HepG2 (cell line): Measurements from ENCODE around the gene PRDM15. TPM values are rescaled to one million over a fixed set of nuclear protein-coding genes. Genes with fewer than 3 reads are reported as not detected.

Source experiments
- ATAC-seq: fragments of 200-7000 bp; cut with Tn5 transposase; 3 replicates; pipeline ENCODE4 v1.9.1; 2020; ENCODE audit warnings: mild to moderate bottlenecking, moderate library complexity
- BruUV-seq: library from RNA; stranded (reverse); fragments of 400-500 nt; replicated peaks from 2 replicates; lab custom pipeline; 2021; lab: Mats Ljungman, UMichigan
- CTCF ChIA-PET: fragments of 300-600 bp; formaldehyde crosslinking; extraction: SDS; loops from one replicate; lab custom pipeline; 2021; ENCODE audit warnings: low total read pairs, inconsistent platforms, low intra/inter-chr PET ratio; lab: Yijun Ruan, JAX
- POLR2A ChIA-PET: fragments of 350-600 bp; sonication (Branson Sonifier 250); formaldehyde crosslinking; loops from one replicate; lab custom pipeline; 2020; ENCODE audit warnings: antibody characterized with exemption, inconsistent platforms; lab: Yijun Ruan, JAX
- DNase-seq: peaks from one replicate; pipeline ENCODE4 v3.0.0-alpha.2; 2015; ENCODE audit warnings: low spot score
- FAIRE-seq: peaks from 3 replicates; lab custom pipeline; 2011; peaks lifted over from hg19 to GRCh38; lab: Jason Lieb, UNC
- H2AFZ ChIP-seq: one replicate; pipeline ENCODE4 v1.6.1; 2011; ENCODE audit warnings: low read length, inconsistent platforms
- H3K27ac ChIP-seq: fragments of 300-600 bp; 3 replicates; pipeline ENCODE4 v1.8.0; 2011; ENCODE audit warnings: mixed run types, mild to moderate bottlenecking, mixed read lengths, low read length, inconsistent platforms; ENCODE audit not compliant: insufficient read depth; ENCODE audit errors: extremely low read length
- H3K27me3 ChIP-seq, 2 experiments: fragments of 200-600 bp in 1 of 2; 2 replicates in 1 of 2; 3 replicates in 1 of 2; pipeline versions ENCODE4 v1.6.0 to v1.8.0; 2011; ENCODE audit warnings: low read length in 2 of 2, mild to moderate bottlenecking in 2 of 2, moderate library complexity in 2 of 2, inconsistent platforms in 1 of 2; ENCODE audit not compliant: insufficient read depth in 2 of 2, control insufficient read depth in 1 of 2
- H3K36me3 ChIP-seq, 2 experiments: fragments of 200-600 bp in 1 of 2; replicated peaks in 1 of 2; 2 replicates in 1 of 2; 3 replicates in 1 of 2; pipeline versions ENCODE4 v1.5.1 to v1.8.0; 2011; ENCODE audit warnings: low read length in 2 of 2, inconsistent platforms in 1 of 2; ENCODE audit not compliant: insufficient read depth in 2 of 2, control insufficient read depth in 1 of 2
- H3K4me1 ChIP-seq: 2 replicates; pipeline ENCODE4 v1.5.1; 2012; ENCODE audit warnings: low read length, inconsistent platforms; ENCODE audit not compliant: insufficient read depth
- H3K4me2 ChIP-seq: 2 replicates; pipeline ENCODE4 v1.6.0; 2011; ENCODE audit warnings: low read depth, low read length, inconsistent platforms
- H3K4me3 ChIP-seq, 3 experiments: fragments of 200-600 bp in 1 of 3; sonication (generic), shearing (Covaris generic) in 1 of 3; replicated peaks in 1 of 3; 2 replicates each; pipeline ENCODE4 v1.5.1; 2011 to 2016; ENCODE audit warnings: low read length in 3 of 3, inconsistent platforms in 2 of 3, low read depth in 2 of 3, mild to moderate bottlenecking in 2 of 3, control low read depth in 1 of 3, mixed read lengths in 1 of 3; ENCODE audit not compliant: insufficient read depth in 1 of 3
- H3K79me2 ChIP-seq: one replicate; pipeline ENCODE4 v1.6.1; 2011; ENCODE audit warnings: low read length, inconsistent platforms; ENCODE audit not compliant: insufficient read depth
- H3K9ac ChIP-seq: 2 replicates; pipeline ENCODE4 v1.6.0; 2011; ENCODE audit warnings: mild to moderate bottlenecking, low read depth, low read length, inconsistent platforms; ENCODE audit not compliant: insufficient read depth
- H3K9me3 ChIP-seq: 2 replicates; pipeline ENCODE4 v1.5.1; 2012; ENCODE audit warnings: mild to moderate bottlenecking, low read length
- H4K20me1 ChIP-seq: 2 replicates; pipeline ENCODE4 v1.6.0; 2011; ENCODE audit warnings: inconsistent platforms, mild to moderate bottlenecking, low read length, moderate library complexity; ENCODE audit not compliant: insufficient read depth
- CEBPG ChIP-seq: IDR thresholded peaks from 2 replicates; pipeline ENCODE4 v1.6.1; 2016
- ELF3 ChIP-seq: IDR thresholded peaks from 2 replicates; pipeline ENCODE4 v1.6.1; 2016; ENCODE audit warnings: missing genetic modification reagents, missing compliant biosample characterization
- HNRNPL ChIP-seq: fragments of 200-400 bp; formaldehyde crosslinking; IDR thresholded peaks from 2 replicates; pipeline ENCODE4 v1.6.1; 2017; ENCODE audit warnings: mild to moderate bottlenecking, low read depth, low read length
- MED1 ChIP-seq: sonication (generic); formaldehyde crosslinking; IDR thresholded peaks from 2 replicates; pipeline ENCODE4 v1.4.0; 2020; ENCODE audit warnings: missing genetic modification reagents
- TEF ChIP-seq: sonication (generic); formaldehyde crosslinking; IDR thresholded peaks from 2 replicates; pipeline ENCODE4 v1.5.0; 2020; ENCODE audit warnings: missing genetic modification reagents
- TFDP2 ChIP-seq: sonication (generic); formaldehyde crosslinking; IDR thresholded peaks from 2 replicates; pipeline ENCODE4 v1.4.0; 2020; ENCODE audit warnings: missing genetic modification reagents
- ZC3H13 ChIP-seq: sonication (generic); formaldehyde crosslinking; IDR thresholded peaks from 2 replicates; pipeline ENCODE4 v1.8.1; 2023; ENCODE audit warnings: mild to moderate bottlenecking, missing genetic modification reagents, moderate library complexity
- ZNF367 ChIP-seq: sonication (generic); formaldehyde crosslinking; IDR thresholded peaks from 2 replicates; pipeline ENCODE4 v1.4.0; 2020; ENCODE audit warnings: missing genetic modification reagents, borderline replicate concordance
- WGBS: methylation state at CpG from one replicate; pipeline ENCODE4 v1.1.6; 2017; ENCODE audit warnings: low lambda C conversion rate; 5-methylcytosine and 5-hydroxymethylcytosine counted together
- in situ Hi-C: cut with HindIII; loops from 2 replicates; pipeline ENCODE4 v1.10.0; 2017; ENCODE audit warnings: low pct_unique_long_range_greater_than_20kb; ENCODE audit not compliant: extremely low pct_ligation_motif_present
- intact Hi-C: fragments of 100-400 bp; cut with micrococcal nuclease; formaldehyde crosslinking; loops from one replicate; pipeline ENCODE4 v1.10.0; 2022; ENCODE audit not compliant: unreplicated experiment
- polyA plus RNA-seq, 8 experiments: library from polyadenylated mRNA; depleted of rRNA in 3 of 8; stranded (reverse) in 7 of 8; unstranded in 1 of 8; fragments of >200 nt; fragmentation: Illumina TruSeq in 4 of 8; extraction: Trizol in 4 of 8; gene quantifications; 2 replicates each; pipeline versions ENCODE4 v1.2.1 to v1.2.3, GENCODE V29; 2011 to 2016; ENCODE audit warnings: low read depth in 4 of 8, missing spikeins in 1 of 8, mixed read lengths in 1 of 8; ENCODE audit not compliant: insufficient read depth in 1 of 8
- total RNA-seq, 5 experiments: library from RNA; depleted of rRNA; stranded (reverse); fragments of >200 nt; fragmentation: Illumina TruSeq; extraction: Trizol; gene quantifications; 2 replicates each; pipeline ENCODE4 v1.2.3, GENCODE V29; 2016; ENCODE audit warnings: low read depth in 1 of 5
- TF ChIP-seq, protein P1 (sequence below): sonication (generic); IDR thresholded peaks from 2 replicates; pipeline ENCODE4 v1.6.1; 2016; ENCODE audit warnings: low read depth, borderline replicate concordance
- TF ChIP-seq, protein P2 (sequence below): IDR thresholded peaks from 2 replicates; pipeline ENCODE4 v1.6.1; 2012; ENCODE audit warnings: inconsistent platforms
- TF ChIP-seq, protein P3 (sequence below): sonication (generic); formaldehyde crosslinking; IDR thresholded peaks from 2 replicates; pipeline ENCODE4 v1.4.0; 2020; ENCODE audit warnings: missing genetic modification reagents

PRDM15 gene
- total and polyA plus RNA-seq, 2 of the 13 experiments (the other 11 are each of a cell fraction or from before 2014, with no cell fraction given) = 4.0 to 6.9 TPM

DNA sequence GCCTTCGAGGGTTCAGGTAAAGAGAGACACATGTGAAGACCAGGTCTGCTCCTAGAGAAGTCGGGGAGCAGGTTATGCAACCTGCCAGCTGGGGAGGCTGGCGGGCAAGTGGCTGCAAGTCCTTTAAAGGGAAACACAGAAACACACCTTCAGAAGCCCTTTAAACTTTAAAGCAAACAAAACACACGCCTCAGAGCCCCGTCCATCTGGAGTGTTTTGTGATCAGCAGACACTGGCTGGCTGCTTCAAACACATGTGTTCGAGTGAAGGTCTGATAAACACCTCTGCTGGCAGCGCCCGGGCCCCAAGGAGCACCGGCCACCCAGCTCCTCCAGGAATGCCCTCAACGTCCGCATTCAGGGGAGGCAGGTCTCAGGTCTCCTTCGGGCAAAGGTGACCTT is 127.5 kb downstream of the PRDM15 start:
- H4K20me1 ChIP-seq = peaks cover 47% of the 10 kb centered on the region; the same call in 1 of the 2 replicates
- H3K9ac ChIP-seq = no peak overlapping the region; the same call in 1 of the 2 replicates
- CTCF ChIA-PET = no interaction called here
- peaks cover 14% of the 10 kb centered on the region for H3K79me2 ChIP-seq
- H3K4me1 ChIP-seq = peaks cover 45% of the 10 kb centered on the region
- H3K4me2 ChIP-seq = peak overlapping the region; percentile 36
- H3K9me3 ChIP-seq = no peaks in the 10 kb centered on the region
- H3K27ac ChIP-seq = peak overlapping the region; percentile 45
- H3K36me3 ChIP-seq = peaks cover 34 to 59% of the 10 kb centered on the region in 2 experiments
- 24% methylated on average over 10 of the region's 12 CpGs for WGBS
- ATAC-seq (peak; percentile 25; the same call in 2 of the 3 replicates), FAIRE-seq (peak; percentile 21), DNase-seq (no peak)
- no peaks in the 10 kb centered on the region for H3K27me3 ChIP-seq
- intact Hi-C loops = loop anchor here (2.0 kb wide), 1 partner anchor 17 kb away; no protein-coding TSS in a partner anchor
- TF ChIP-seq, protein P1, sequence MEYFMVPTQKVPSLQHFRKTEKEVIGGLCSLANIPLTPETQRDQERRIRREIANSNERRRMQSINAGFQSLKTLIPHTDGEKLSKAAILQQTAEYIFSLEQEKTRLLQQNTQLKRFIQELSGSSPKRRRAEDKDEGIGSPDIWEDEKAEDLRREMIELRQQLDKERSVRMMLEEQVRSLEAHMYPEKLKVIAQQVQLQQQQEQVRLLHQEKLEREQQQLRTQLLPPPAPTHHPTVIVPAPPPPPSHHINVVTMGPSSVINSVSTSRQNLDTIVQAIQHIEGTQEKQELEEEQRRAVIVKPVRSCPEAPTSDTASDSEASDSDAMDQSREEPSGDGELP = peak; percentile 77
- TF ChIP-seq, protein P2, sequence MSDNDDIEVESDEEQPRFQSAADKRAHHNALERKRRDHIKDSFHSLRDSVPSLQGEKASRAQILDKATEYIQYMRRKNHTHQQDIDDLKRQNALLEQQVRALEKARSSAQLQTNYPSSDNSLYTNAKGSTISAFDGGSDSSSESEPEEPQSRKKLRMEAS = 0 out of 2 replicates have a peak, but pooled peaks have one; percentile 16
- TF ChIP-seq HNRNPL (no peak), TEF (CRISPR knock-in tag) (0 out of 2 replicates have a peak, but pooled peaks have one; percentile 32), ZNF367 (CRISPR knock-in tag) (peak; percentile 88; the same call in 1 of the 2 replicates), ELF3 (no peak), ZC3H13 (no peak), MED1 (CRISPR knock-in tag) (0 out of 2 replicates have a peak, but pooled peaks have one; percentile 10), CEBPG (CRISPR knock-in tag) (peak; percentile 32; the same call in 1 of the 2 replicates), TFDP2 (CRISPR knock-in tag) (0 out of 2 replicates have a peak, but pooled peaks have one; percentile 17)
- TF ChIP-seq, protein P3, sequence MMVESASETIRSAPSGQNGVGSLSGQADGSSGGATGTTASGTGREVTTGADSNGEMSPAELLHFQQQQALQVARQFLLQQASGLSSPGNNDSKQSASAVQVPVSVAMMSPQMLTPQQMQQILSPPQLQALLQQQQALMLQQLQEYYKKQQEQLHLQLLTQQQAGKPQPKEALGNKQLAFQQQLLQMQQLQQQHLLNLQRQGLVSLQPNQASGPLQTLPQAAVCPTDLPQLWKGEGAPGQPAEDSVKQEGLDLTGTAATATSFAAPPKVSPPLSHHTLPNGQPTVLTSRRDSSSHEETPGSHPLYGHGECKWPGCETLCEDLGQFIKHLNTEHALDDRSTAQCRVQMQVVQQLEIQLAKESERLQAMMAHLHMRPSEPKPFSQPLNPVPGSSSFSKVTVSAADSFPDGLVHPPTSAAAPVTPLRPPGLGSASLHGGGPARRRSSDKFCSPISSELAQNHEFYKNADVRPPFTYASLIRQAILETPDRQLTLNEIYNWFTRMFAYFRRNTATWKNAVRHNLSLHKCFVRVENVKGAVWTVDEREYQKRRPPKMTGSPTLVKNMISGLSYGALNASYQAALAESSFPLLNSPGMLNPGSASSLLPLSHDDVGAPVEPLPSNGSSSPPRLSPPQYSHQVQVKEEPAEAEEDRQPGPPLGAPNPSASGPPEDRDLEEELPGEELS = 0 out of 2 replicates have a peak, but pooled peaks have one; percentile 21
- in situ Hi-C loops = no loop called here
- peak overlapping the region in 1 of 3 experiments; percentile 5; a peak in 1 of 6 replicates for H3K4me3 ChIP-seq
- POLR2A ChIA-PET = interaction anchor here (2.8 to 4.4 kb wide), 3 partner anchors 10 to 17 kb away, joined by 13 to 35 read pairs (median 29); partner anchors contain the start of gene RIPK4
- no peak overlapping the region for H2AFZ ChIP-seq
- BruUV-seq = no TSS peak
